NCI-H460 (cell line): Measurements from ENCODE around the gene ROBO2. TPM values are rescaled to one million over a fixed set of nuclear protein-coding genes. Genes with fewer than 3 reads are reported as not detected.

Source experiments
- DNase-seq: peaks from one replicate; pipeline ENCODE4 v3.0.0-alpha.2; 2016; ENCODE audit warnings: low read depth; ENCODE audit errors: extremely low read depth
- total RNA-seq: library from RNA; depleted of rRNA; stranded (reverse); fragments of >200 nt; shearing (Covaris generic); gene quantifications from 2 replicates; pipeline ENCODE4 v1.2.3, GENCODE V29; 2014

ROBO2 gene
- total RNA-seq, 1 experiment from 2014 or later = 0.05 TPM

DNA sequence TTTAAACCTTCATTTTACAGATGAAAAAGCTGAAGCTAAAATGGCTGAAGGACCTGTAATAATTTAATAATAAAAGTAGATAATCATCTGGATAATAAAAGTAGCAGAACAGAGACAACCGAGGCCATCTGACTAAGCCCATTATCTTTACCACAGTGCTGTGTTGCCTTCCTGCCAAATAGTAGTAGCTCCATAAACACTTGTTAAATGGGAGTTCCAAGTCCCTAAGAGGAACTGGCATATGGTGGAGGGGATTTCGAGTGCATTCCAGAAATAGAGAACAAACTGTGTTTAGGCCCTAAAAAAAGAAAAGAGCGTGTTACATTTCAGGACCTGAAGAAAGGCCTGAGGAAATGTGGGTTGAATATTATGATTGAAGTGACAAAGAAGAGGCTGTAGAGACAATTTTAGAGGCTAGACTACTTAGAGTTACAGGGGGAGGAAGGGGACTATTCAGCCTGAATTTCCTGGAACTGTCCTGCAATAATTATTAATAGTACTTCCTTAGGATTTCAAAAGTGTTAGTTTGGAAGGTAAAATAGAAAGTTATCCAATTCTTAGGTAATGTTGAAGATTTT, 424.3 kb downstream of the ROBO2 start:
- DNase-seq = no peak

DNA sequence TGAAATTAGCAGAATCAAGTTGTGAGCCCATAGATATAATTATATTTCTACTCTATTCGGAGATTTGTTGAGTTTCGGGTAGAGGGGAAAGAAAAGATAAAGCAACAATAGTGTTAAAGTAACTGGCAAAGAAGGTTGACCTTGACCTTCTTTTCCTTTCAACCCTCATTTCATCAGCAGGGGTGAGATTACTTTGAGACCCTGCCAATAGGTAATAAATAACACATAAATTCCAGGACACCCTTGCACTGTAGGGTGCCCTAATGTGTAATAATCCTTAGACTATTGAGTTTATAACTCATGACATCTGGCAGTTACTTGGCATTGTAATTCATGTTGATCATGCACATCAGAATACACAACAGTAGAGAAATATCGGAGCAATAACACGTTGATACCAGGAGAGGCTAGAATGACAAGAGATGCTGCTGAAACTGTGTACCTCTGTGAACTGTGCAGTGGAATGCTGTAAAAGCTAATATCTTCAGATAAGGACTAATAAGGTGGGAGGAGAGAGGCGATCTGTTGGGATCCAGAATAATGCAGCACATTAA, 426.7 kb downstream of the ROBO2 start:
- no peak for DNase-seq

DNA sequence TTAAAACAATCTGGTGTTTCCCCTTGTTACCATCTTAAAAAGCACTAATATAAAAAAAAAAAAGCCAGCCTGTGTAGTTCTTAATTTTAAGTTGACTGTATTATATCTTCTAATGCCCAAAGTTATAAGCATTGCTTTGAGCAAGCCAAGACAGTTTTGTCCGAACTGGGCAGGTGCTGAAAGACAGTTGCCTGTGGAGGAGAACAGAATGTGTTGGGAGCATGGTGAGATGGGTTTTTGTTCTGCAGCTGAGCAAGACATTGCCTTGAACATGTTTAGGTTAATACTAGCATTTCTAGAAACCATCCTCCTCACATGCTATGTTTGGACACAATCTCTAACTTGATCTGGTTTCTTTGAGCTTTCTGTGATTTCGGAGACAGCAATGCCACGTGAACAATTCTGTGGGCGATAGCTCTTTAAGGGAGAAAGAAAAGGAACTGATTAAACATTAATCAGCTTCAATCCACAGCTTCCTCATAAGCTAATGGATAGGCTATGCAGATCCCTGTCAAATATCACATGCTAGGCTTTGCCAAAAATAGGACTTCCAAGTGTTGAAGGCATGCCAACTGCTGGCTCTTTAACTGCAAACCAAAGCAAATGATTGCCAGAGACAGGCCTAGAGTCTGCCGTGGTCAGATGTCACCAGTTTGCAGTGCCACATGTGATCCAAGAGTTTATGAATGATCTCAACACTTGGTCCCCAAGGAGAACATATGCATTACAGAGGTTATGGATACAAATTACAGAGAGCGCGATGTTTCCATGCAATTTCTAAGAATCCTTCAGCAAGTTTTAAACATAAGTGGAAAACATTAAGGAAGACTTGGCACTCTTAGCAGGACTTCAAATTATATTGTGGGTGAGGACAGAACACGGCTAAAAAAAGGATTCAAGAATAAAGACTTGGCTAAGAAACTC, 428.1 kb downstream of the ROBO2 start:
- no peak for DNase-seq

DNA sequence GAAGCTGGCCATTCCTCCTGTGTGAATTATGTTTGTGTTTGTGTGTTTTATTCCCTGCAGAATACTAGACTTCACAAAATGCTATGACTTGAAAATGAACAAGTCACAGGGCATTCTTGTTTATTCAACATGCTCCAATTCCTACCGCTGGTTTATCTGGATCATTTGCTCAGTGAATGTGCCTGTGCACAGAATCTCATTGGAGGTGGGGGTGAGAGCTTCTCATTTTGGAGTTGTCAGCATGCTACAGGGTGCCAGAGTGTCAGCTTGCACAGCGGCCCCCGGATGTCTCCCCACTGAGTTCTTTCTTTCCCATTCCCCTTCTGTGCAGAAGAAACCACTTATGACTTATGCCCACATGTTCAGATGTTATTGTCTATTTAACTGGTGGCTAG, 428.7 kb downstream of the ROBO2 start:
- DNase-seq = no peak

DNA sequence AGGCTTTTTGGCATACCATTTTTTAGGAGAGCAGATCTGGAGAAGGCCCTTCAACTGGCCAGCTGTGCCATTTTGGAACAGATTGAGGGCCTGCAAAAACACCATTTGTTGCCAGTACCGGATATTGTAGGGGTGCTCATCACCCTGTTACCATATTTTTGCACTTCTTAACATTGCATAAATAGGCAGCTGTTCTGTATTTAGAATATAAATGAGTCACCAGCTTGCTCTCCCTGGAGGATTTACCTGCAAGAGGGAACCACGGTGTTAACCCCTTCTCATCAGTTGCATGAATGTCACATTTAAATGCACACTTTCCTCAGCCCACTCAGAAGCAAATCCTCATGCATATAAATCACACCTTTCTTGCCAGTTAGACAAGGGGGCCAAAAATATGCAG, 435.6 kb downstream of the ROBO2 start:
- DNase-seq = no peak

DNA sequence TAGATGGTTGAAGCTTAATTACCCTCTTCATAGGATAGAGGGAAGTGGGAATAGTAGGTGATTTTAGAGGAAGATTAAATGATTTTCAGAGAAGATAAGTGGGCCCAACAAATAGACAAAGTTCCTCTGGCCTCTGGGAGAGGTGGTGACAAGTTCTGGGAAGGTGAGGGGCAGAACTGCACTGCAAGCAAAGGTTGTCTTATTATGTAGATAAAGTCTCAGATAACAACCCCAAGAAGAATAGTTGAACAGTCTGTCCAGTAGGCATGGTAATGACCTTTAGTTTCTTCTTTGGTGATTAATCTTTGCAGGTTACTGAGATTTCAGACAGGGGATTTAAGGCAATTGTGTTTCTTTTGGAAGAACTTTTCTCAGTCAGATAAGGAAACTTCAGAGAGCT, 439.1 kb downstream of the ROBO2 start:
- no peak for DNase-seq

DNA sequence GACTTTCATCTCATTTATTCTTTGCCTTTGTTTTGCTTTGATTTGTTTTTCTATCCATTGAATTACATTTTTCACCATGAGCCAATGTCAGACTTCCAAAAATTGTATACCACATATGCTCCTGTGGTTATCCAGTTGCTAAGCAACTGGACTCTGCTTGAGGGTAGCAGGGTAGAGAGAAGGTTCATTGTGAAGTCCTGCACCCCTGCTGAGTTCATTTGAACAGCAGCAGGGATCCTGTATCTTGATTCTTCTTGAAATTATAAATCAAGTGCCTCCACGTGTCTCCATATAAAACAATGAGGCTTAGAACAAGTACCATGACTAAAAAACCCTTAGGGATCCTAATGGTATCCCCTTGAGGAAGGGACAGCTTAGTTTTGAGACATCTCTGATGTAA, 449.3 kb downstream of the ROBO2 start:
- DNase-seq = no peak

DNA sequence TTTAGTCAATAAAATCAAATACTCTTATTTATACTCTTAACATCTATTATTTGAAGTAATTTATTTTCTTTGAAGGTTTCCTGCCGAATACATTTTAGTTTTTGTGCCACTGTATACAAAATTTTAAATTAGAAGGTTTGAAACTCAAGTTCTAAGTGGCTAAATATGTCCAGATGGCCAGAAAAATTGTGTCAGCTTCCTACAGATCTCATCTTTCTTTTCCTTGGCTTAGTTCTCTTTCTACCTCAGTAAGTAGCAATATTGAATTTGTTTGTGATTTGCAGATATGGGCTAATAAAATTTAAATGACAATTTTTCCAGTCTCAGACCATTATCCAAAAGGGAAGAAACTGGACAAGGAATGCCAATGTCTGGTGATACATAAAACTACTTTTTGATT, 452.1 kb downstream of the ROBO2 start:
- DNase-seq = no peak

DNA sequence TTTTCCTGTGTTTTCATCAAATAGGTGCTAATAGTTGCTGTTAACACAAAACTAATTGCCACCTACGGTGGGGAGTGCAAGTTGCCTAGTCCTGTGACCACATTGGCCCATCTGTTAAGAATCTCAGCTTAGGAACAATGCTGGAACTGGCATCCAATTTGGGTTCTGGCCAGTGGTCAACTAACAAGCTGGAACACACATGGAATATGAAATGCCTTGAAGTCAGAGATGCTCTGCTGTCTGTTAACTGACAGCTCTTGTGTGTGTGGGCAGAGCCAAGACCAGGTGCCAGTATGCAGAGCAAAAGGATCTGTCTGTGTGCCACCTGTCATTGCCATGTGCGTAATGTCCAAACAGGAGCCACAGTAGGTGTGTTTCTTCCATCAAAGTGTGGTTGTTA, 460.8 kb downstream of the ROBO2 start:
- DNase-seq = no peak

DNA sequence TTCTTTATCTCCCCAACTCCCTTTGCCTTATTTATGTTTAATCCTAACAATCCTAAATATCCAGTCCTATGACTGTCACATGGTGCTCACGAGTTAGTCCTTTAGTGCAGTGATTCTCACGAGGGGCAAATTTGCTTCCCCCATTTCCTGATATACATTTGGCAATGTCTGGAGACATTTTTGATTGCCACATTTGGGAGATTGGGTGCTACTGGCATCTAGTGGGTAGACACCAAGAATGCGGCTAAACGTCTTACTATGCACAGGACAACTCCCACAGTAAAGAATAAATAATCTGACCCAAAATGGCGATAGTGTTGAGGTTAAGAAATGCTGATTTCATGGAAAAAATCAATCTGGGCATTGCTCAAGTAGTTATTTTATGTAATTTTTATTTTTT, 466.5 kb downstream of the ROBO2 start:
- no peak for DNase-seq

DNA sequence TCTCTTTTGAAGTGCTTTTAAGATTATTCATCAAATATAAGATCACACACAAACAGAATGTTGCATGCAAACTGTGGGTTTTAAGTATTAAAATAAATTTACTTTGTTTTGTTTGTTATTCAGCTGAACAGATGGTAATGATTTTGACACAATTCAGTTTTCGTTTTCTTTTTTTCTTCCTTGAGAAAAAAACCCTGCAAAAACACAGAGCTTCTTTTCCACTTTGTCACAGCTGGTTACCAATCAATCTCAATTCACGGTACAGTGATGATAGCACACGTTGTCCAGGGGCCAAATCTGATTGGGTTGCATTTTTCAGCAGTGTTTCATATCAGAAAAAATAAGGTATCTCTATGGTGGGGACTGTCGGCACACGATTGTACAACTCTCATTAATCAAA, 473.6 kb downstream of the ROBO2 start:
- no peak for DNase-seq

DNA sequence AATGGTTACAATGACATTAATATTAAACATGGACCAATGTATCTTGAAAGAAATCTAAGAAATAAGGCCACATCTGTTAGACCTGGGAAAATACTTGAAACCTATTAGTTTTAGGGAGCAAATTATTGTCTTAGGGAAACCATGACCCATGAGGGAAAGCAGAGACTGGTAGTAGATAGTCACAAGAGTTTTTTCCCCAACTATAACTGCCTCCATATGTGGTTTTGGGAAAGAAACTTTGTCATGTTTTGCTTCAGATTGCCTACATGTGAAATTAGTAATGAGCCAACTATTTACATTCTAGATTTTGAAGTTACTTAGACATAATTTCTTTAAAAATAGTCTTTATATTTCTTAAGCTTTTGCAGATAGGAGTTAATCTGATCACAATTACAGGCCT, 474.9 kb downstream of the ROBO2 start:
- no peak for DNase-seq

DNA sequence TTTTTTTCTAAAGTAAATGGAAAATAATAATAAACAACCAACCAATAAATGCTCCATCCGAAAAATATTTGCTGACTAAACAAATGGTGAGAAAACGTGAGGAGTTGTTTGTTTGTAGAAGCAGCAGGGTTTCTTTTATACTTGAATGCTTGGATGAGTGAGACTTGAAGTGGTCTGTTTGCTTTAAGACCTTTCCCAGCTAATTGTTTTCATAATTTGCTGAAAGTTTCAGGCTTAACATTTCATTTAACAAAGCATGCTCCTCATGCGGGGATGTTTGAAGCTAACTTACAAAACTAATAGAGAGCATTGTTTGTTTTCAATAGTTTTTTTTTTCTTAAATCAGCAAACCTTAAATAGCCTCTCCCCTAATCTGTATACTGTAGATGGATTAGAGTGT, 484.6 kb downstream of the ROBO2 start:
- no peak for DNase-seq

DNA sequence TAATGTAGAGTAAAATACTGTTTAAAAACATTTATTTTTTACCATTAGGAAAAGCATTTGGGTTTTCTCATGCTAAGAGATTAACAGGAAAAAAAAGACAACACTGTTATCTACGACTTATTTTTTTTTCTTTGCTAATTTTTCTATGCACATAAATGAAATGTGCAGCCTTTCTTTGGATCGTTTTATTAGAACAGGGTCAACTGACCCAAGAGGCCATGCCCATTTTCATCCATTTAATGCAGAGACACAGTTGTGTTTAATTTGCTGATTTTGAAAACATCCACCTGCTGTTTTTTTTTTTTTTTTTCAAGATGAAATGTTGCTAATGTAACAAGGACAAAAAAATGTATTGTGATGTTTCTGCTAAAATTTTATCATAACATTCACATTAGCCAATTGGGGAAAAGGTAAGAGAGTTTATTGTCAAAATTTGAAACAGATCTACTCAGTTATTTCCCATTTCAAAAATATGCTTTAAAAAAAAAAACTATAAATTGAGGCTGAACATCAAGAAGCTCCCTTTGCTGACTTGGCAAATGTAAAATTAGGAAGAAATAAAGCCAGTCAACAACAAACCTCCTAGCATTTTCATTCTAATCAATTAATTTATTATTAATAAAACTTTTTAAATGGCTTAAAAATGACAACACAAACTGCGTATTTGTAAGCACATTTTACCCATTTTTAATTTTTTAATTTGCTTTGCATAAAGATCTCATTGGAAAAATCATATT, 485.2 kb downstream of the ROBO2 start:
- no peak for DNase-seq

DNA sequence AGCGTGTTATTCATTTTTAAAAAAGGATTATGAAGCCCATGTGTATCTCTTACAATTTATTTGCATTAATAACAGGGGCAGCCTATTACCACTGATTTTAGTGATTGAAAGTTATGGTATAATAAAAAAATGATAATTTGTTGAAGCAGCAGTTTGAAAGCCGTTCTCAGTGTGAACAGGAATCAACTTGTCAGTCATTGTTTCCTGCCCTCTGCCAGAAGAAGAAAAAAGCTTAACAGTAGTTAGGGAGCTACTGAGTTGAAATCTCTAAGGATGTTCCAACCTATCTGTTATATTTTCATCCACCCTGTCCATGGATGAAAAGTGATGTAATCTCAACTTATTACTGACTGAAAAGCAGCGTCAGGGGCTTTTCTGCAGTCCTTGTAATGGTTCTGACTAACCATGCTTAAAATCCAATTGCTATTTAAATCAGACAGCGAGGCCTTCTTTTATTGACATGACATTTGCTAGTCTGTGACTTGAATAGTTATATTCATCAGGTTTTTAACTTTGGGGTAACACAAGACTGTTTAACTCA, 486.7 kb downstream of the ROBO2 start:
- no peak for DNase-seq

DNA sequence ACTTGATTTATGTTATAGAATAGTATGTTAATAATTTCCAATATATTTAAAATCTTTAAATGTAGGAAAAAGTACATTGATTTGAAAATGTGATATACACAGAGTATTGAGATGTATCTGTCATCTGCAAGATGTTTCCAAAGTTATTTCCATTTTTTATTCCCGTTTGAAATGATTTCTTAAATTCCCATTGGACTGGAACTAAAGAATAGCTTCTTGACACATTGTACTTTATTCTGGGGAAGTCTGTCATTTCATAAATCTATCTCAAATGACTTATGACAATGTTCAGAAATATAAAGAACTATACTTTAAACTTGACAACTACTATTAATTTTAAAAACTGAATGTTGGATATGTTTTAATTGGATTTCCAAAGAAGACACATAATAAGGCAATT, 489.6 kb downstream of the ROBO2 start:
- no peak for DNase-seq

DNA sequence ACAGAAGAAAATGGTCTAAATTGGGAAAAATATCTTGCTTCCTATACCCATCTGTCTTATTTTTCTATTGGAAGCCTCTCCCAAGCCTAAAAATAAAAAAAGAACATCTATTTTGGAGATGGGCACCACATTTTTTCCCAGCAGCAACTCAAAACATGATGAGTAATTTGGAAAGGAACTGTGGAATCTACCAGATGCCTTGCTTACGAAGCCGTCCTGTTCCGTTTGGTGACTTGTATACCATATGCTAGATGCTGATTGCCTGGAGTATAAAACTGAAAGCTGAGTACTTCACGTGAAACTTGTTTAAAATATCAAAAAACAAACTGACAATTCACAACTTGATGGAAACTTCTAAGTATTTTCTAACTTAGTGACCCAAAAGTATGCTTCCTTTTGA, 491.0 kb downstream of the ROBO2 start:
- DNase-seq = no peak

DNA sequence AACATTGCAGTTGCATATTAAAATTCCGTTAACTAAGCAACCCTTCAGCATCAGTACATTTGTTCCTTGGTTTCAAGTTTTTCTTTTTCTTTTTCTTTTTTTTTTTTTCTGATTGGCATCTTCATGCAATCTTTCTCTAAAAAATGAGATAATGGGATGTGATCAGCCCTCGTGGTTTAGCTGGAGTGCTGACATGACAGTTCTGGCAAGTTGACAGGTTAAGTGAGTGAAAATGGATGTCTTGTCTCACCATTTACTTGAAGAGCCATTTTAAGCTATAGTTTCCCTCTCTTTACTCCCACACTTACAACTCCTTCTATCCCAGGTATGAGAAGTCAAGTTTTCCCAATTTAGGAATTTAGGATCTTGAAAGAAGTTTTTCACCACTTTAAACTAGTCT, 495.2 kb downstream of the ROBO2 start:
- no peak for DNase-seq

DNA sequence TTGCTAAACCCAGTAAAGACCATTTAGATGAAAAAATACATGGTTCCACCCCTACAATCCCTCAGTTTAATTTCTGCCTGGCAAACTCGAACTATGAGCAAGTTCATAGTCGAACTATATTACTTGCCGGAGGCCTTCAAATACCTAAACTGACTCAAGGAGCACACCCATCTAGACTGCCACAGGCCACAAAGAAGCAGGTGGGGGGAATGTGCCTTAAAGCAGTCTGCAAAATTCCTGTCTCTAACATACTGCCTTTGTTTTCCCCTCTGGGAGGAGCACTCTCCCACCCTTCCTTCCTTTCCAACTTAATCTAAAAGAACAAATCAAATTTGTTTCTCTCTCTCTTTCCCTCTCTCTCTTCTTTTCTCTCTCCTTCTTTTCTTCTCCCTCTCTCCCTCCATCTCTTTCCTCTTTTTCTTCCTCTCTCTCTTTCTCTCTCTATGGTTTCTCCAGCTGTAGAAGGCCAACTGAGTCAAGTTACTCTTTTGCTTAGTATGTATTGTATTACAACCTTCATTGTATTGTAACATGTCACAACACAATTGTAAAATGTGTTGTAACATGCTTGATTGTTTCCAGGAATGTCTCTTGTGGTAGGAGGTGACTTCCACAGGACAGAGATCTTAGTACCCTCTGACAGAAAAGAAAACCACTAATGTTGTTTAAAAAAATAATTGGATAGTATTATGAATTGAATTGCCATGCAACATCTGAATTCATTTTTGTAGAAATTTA, 496.3 kb downstream of the ROBO2 start:
- DNase-seq = no peak

DNA sequence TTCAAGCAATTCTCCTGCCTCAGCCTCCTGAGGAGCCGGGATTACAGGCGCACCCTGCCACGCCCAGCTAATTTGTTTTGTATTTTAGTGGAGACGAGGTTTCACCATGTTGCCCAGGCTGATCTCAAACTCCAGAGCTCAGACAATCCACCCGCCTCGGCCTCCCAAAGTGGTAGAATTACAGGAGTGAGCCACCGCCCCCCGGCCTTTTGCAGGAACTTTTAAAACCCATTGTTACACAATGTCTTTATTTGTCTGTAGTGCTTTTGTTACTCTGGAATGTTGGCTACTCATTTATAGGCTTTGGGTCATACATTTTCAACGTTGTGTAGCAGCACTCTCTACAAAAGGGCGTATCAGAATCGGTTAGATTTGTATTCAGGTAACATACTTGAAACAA, 499.1 kb downstream of the ROBO2 start:
- DNase-seq = no peak

DNA sequence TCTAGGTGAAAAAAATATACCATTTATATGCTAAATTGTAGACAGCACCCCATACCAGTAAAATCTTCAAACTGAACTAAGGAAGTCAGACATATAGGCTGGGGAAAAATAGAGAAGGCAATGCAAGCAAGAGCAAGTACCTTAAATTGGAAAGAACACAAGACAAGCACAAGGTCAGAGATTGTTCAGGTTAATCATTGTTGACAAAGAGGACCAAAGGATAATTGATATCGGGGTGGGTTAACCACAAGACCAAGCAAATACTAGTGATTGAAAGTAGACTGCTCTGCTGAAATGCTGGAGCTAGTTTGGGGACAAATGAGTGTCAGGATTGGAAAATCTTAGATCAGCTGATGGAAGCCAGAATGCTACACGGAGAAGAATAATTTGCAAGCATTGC, 499.8 kb downstream of the ROBO2 start:
- DNase-seq = no peak
